Measurements from ENCODE around the gene HIF1A.
"Not testable (repeated sequence)": the region's sequence is repeated elsewhere in the genome, so short reads cannot be mapped to it uniquely, and the experiment has no call there.

The HIF1A gene

DNA sequence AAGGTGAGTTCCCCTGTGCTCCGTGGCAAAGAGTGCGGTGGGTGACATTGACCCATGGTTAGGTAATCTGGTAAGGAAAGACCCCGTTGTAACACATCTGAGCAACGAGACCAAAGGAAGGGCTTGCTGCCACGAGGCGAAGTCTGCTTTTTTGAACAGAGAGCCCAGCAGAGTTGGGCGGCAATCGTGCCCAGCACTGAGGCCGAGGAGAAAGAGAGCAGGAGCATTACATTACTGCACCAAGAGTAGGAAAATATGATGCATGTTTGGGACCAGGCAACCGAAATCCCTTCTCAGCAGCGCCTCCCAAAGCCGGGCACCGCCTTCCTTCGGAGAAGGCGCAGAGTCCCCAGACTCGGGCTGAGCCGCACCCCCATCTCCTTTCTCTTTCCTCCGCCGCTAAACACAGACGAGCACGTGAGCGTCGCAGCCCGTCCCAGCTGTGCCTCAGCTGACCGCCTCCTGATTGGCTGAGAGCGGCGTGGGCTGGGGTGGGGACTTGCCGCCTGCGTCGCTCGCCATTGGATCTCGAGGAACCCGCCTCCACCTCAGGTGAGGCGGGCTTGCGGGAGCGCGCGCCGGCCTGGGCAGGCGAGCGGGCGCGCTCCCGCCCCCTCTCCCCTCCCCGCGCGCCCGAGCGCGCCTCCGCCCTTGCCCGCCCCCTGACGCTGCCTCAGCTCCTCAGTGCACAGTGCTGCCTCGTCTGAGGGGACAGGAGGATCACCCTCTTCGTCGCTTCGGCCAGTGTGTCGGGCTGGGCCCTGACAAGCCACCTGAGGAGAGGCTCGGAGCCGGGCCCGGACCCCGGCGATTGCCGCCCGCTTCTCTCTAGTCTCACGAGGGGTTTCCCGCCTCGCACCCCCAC, at the start of gene HIF1A:
TSS of gene HIF1A (plus strand) at position 684 of the 865 bp plus-strand sequence. CDS start 292 bp downstream, outside the sequence.
- peak; percentile 99 for DNase-seq

DNA sequence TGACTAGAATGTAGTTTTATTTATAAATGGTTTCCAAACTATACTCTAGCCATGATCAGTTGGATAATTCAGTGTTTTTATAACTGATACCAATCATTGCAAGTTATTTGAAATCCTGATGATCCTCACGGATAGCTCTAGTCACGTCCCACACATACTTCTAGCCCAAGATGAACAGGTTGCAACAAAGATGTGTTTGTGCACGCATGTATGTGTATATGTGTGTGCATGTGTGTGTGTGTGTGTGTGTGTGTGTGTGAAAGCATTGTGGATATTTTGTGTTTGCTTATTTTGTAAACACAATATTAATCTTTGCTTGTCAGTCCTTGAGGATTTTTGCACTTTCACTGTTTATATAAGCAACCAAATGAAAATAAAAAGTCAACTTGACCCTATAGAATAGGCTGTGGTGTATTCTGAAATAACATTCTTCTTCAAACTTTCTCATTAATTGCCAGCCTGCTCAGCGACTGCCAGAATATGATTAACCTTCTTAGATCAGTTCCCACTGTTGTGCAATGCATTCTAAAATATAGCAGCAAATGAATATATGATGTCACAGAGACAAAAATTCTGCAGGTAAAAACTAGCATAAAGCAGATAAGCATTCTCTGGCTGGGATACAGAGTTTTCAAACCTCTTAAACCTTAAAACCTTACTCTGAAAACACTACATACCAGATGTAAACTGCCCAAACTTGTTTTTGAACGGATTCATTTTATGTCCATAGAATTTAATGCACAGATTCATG, 48.8 kb upstream of the HIF1A start:
- DNase-seq: no peak

DNA sequence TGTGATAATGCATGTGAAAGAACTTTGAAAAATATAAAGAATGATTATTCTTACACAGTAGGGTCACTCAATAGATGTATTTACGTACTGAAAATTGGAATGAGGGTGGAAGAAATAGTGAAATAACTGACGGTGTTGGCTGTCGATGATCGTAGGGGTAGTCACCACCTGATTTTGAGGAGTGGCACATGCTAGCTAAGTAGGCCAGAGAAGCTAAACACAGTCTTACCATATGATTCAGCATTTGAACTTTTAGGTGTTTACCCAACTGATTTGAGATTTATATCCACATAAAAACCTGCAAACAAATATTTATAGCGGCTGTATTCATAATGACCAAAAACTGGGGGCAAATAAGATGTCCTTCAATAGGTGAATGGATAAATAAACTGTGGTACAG, 47.6 kb upstream of the HIF1A start:
- no peak for DNase-seq

DNA sequence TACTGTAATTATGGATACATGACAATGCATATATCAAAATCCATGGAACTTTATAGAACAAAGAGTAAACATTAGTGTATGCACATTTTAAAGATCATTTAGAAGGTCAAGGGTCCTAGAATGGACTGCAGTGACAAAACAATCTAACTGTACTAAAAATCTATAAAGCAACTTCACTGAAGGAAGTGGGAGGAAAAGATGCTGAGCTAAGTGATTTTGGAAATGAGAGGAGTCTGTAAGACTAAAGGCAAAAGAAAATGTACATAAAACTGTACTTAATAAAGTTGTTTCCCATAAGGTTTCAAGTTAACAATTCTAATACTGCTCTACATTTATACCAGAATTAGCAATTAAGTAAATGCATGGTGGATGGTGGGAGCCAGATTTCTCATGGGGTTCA, 46.9 kb upstream of the HIF1A start:
- no peak for DNase-seq

DNA sequence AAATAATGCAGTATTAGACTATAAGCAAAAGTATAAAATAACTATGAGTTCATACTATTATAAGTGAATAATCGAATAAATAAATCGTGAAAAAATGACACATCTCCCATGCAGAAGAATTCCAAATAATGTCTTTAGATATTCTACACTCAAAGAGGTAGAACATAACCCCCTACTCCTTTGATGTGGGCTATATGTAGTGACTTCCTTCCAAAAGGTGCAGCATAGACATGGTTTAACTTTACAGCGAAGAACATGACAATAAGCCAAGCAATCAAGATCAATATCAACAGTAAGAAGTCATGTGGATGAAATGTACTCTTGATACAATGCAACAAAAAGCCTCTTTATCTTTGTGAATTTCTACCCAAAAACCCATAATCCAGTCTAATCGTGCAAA, 46.0 kb upstream of the HIF1A start:
- DNase-seq: no peak

DNA sequence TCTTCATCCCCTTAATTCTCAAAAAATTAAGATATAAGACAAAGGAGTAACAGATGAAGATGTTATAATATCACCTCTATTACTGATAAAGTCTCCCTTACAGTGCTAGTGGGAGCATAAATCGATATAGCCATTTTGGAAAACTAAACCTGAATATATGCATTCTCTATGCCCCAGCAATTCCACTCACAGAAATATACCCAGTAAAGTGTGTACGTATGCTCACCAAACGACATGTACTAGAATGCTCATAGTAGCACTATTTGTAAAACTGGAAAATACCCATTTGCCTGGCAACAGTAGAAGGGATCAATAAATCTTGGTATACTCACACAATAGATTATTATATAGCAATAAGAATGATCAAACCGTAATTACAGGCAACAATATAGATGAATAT, 44.0 kb upstream of the HIF1A start:
- no peak for DNase-seq

DNA sequence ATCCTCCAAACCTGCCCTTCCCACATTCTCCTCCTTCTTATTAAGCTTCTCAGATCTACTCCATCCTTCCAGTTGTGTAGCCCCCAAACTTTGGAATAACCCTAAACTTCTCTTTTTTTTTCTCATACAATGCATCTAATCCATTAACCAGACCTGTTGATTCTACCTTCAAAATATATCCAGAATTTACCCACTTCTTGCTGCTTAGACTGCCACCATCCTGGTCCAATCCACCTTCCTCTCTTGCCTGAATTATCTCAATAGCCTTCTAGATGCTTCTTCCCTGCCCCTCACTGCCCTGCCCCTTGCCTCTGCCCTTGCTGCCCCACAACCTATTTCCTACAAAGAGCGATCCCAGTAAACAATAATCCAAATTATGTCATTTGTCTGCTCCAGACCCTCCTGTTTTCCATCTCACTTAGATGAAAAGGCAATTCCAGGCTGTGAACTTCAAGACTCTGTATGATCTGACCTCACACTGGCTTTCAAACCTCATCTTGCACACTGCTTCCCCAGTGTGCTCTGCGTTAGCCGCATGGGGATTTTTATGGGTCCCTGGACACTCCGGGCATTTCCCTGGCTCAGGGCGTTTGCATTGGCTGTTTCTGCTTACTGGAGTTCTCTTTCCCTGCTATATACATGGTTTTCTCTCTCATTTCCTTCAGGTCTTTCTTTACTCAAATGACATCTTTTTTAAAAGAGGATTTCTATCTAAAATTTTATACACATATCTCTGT, 42.6 kb upstream of the HIF1A start:
- DNase-seq: no peak

DNA sequence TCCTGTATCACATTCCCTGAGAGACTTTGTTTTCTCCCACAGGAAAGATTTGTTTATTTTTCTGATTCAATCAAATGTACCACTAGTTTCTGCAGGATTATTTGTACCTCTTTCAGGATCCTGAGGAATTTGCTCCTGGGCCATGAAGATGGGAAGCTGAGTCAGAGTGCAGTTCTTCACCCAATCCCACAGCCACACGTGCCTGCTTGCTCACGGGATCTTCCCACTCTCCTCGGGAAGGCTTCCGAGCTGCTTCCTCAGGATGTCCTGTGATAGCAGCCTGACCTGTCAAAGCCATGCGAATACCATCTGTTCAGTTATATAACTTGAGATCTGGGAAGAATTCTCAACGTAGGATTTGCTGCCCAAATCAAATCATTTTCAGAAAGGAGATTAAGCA, 41.8 kb upstream of the HIF1A start:
- no peak for DNase-seq

DNA sequence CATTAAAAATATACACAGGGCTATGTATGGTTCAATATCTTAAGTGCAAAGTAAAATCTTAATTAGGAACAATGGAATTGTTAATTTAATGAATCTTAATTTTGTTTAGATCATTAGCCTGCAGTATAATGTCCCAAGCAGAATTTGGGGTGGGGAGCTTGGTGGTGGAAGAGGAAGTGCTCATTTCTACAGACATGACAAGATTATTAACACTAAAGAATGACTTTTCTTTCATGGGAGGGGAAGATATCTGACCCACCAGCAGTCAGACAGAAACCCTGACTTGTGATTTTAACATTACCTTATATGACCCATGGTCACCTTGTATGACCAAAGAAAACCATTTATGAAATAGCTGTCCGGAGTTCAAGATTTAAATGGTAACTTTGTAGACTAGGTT, 41.3 kb upstream of the HIF1A start:
- DNase-seq: no peak

DNA sequence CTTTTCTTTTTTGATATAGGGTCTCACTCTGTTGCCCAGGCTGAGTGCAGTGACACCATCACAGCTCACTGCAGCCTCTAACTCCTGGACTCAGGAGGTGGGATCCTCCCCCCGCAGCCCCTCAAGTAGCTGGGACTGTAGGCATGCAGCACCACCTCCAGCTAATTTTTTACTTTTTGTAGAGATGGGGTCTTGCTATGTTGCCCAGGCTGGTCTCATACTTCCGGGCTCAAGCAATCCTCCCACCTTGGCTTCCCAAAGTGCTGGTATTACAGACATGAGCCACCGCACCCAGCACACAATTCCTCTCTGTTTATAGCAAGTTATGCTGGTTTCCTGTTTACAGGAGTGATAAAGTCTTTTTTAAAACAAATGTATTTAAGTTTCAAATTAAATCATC, 39.5 kb upstream of the HIF1A start:
- no peak for DNase-seq

DNA sequence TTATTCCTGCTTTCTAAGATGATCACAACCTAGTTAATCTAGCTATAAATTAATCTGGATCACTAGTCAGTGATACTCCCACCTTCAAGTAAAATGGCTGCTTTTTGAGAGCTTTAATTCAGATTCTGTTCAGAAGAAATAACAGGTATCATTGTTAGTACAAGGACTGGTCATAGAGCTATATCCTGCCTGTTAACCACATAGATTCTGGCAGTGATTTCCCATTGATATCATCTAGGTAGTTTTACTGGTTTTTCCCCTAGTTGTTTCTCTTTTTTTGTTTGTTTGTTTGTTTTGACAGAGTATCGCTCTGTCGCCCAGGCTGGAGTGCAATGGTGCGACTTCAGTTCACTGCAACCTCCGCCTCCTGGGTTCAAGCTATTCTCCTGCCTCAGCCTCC, 39.0 kb upstream of the HIF1A start:
- DNase-seq: peak; percentile 28

DNA sequence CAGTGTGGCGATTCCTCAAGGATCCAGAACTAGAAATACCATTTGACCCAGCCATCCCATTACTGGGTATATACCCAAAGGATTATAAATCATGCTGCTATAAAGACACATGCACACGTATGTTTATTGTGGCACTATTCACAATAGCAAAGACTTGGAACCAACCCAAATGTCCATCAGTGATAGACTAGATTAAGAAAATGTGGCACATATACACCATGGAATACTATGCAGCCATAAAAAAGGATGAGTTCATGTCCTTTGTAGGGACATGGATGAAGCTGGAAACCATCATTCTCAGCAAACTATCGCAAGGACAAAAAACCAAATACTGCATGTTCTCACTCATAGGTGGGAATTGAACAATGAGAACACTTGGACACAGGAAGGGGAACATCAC, 37.2 kb upstream of the HIF1A start:
- not testable (repeated sequence) for DNase-seq

DNA sequence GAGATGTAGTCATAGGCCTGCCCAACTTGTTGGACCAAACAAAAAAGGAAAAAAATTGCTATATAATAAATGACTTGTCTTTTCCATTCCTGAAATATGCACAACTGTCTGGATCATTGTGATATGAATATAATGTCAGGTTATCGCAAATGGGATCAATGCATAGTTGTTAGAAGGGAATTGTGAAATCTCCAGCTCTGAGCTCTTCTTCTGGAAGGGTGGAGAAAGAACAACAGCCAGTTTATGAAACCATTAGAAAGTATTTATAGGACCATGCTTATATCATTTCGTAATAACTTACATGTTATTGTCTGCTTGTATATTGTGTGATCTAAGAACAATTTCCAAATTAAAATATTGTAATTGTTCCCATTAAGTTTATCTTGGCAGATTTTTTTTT, 35.7 kb upstream of the HIF1A start:
- DNase-seq: no peak

DNA sequence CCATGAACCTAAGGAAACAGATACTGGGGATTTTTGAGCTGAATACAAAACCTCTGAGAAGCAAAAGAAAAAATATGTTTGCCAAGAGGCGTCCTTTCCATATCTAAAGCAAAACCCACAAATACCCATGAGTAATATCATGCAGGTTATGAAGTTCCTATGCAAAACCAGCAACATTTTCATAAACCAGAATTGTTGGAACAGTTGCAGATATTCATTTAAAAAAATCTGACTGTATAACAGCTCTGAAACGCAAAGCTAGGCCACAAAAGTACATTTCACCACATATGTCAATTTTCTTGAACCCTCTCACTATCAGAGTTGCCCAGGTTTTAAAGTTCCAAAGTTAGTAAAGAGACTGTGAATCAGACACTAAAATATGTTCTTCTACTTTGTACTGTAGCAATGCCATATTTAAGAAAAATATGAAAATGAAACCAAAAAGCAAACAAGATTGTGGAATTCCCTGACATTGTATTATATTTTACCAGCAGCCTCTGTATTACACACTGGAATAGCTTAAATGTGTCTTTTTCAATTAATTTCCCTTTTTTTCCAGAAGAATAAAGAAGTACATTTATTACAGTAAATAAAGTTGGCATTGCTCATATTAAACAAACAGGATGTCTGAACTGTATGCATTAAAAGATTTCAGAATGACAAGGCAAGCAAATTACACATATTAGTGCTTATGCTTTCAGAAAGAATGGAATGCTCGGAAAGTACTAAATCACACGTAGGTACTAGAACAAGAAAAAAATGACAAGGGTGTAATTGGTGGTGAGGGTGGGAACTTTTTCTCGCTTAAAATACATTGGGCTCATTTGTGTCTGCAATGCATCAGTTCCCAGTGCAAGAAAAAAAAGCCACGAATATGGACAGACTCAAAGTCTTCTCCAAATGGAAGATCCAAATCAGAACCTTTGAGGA, 33.6 kb upstream of the HIF1A start:
- DNase-seq: peak; percentile 79

DNA sequence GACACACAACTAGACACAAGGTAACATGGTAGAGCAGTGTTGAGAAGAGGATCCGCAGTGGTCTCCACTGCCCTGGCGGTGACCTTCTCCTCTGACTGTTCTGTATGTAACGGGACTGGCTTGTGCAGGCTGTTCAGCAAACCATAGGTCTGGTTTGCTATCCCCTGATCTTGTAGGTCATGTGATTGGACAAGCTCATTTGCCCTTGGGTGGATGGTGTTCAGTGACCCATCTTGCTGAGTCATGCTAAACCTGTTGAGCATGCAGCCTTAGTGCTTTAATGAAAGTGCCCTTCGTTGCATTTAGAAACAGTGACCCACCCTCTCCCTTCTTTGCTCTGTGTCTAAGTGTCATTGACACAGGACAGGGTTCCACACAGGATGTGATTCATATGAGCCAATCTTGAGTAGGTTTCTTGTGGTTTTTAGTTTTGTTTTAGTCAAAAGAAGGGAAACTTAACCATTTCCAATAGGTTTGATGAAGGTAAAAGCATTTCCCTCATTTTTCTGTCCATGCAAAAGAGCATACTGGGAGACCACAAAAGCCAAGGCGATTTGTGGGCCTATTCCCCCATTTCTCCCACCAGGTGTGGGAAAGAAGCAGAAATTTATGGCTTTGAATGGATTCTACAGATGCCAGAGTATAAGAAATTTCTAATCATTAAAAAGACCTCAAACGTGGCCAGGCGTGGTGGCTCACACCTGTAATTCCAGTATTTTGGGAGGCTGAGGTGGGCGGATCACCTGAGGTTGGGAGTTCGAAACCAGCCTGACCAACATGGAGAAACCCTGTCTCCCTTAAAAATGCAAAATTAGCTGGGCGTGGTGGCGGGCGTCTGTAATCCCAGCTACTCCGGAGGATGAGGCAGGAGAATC, 32.6 kb upstream of the HIF1A start:
- peak; percentile 94 for DNase-seq

DNA sequence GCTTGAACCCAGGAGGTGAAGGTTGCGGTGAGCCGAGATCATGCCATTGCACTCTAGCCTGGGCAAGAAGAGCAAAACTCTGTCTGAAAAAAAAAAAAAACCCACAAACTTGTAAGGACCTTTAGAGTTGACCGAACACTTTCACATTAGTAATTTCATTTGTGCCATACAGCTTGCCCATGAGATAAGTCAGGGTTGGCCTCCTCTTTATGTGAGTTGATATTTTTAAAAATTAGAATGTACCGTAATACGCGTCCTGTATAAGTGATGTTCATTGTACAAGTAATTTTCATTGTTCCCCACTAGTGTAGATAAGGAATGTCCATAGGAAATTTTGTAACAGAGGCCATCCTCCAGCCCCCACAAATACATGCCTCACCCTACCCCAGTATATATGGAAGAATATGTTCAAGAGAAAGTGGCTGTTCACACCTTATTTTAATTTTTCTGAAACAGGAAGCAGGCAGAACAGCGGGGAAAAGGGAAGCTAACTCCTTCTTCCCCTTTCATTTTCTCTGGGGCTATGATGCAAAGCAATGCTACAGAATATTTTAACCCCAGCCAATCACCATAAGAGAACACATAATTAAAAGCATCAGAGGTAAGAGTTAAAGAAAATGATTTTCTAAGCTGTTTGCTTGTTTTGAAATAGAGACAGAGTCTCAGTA, 31.9 kb upstream of the HIF1A start:
- DNase-seq: peak; percentile 44

DNA sequence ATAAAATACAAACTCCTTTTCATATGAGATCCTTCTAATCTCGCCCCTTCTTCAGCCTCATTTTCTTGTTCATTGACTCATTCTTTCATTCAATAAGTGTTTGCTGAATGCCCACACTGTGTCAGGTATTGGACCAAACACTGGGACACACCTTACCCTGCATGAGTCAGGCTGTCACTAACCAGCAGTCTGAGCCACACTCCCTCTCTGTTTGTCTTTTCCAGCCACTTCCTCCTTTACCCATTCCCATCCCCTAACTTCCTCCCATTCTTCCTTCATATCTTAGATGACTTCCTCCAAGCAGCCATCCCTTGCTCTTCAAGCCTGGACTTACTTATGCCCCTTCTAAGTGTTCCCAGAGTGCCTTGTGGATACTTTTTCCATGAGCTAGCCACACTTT, 27.0 kb upstream of the HIF1A start:
- peak; percentile 28 for DNase-seq

DNA sequence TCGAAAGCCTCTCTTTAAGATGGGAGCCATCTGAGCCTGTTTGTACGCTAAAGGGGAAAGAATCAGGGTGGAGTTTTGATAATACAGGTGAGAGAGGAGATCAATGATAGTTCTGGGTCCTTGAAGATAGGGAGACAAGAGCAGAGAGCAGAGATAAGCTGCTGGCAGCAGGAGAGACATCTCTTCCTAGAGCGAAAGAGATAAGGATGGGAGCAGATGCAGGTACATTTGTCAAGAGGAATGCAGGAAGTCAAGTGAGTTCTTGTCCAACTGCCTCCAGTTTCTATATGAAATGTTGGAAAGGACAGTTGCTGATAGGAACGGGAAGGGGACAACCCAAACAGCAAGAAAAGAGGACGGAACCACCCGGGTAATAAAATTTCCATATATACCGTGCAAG, 24.7 kb upstream of the HIF1A start:
- no peak for DNase-seq

DNA sequence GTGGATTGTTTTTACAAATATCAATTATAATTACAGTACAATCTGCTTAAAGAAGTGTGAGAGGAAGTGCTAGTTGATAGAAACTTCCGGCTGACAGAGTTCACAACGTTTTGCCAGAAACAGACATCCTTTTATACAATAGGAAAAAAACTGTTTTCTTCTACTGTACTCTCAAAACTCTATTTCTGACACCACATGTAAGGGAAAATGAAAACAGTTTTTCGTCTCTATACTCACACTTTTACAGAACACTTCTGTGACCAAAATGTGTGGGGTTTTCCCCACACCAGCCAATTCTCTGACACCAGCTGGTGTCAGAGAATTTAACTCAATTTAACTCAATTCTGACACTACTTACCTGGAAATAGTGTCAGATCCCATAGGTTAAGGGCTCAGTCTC, 24.2 kb upstream of the HIF1A start:
- DNase-seq: peak; percentile 73

DNA sequence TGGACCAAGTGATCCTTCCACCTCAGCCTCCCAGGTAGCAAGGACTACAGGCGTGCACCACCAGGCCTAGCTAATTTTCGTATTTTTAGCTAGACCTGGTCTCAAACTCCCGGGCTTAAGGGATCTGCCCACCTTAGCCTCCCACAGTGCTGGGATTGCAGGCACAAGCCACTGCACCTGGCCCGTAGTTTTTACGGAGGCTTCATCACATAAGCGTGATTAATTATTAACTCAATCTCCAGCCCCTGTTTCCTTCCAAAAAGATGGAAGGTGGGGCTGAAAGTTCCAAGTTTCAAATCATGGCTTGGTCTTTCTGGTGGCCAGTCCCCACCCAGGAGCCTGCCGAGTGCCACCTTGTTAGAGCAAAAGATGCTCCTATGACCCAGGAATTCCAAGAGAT, 22.5 kb upstream of the HIF1A start:
- no peak for DNase-seq

DNA sequence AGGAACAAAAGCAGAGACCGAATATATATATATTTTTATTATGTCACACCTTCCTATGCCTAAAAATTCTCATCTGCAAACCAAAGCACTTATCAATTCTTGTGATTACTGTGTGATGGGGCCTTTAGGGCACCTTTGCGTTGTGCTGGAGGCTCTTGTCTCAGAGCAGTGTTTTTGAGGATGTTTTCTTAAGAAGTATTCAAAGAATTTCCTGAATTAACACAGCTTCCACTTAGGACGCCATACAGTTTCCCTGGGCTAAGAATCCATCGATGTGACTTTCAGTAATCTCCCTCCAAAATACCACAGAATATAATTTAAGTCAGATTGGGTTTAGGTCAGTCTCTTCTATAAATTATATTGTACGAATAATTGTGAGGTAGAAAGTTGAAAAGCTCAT, 22.0 kb upstream of the HIF1A start:
- no peak for DNase-seq
